AG04450 (cell line): Measurements from ENCODE around the gene TLE3. TPM values are rescaled to one million over a fixed set of nuclear protein-coding genes. Genes with fewer than 3 reads are reported as not detected.

Source experiments
- CTCF ChIA-PET: fragments of 300-600, 350-600 bp; formaldehyde crosslinking; extraction: SDS; loops from one replicate; lab custom pipeline; 2022; ENCODE audit warnings: antibody characterized with exemption, inconsistent platforms; lab: Charles Lee
- POLR2A ChIA-PET: fragments of 350-600 bp; formaldehyde crosslinking; extraction: SDS; loops from one replicate; lab custom pipeline; 2021; ENCODE audit warnings: antibody characterized with exemption, inconsistent platforms; lab: Yijun Ruan, JAX
- DNase-seq: peaks from one replicate; pipeline ENCODE4 v3.0.0-alpha.2; 2011; ENCODE audit warnings: low read depth, low spot score
- H3K27ac ChIP-seq: one replicate; pipeline ENCODE4 v1.5.1; 2012; ENCODE audit warnings: low read depth, low read length, control low read depth
- H3K27me3 ChIP-seq: one replicate; pipeline ENCODE4 v1.6.0; 2012; ENCODE audit warnings: low read length; ENCODE audit not compliant: control insufficient read depth, insufficient read depth
- H3K4me3 ChIP-seq: 2 replicates; pipeline ENCODE4 v1.5.1; 2011; ENCODE audit warnings: mild to moderate bottlenecking, low read depth, low read length, control low read depth
- H3K9me3 ChIP-seq: 2 replicates; pipeline ENCODE4 v1.5.1; 2012; ENCODE audit warnings: low read length; ENCODE audit not compliant: control insufficient read depth, insufficient read depth
- polyA plus RNA-seq: library from polyadenylated mRNA; depleted of rRNA; stranded (reverse); fragments of >200 nt; gene quantifications from 2 replicates; pipeline ENCODE4 v1.2.3, GENCODE V29; 2011
- TF ChIP-seq, protein P1 (sequence below): IDR thresholded peaks from 2 replicates; pipeline ENCODE4 v1.5.1; 2011; ENCODE audit warnings: low read depth, low read length, control low read depth, inconsistent platforms

The TLE3 gene
- polyA plus RNA-seq, 1 experiment, result 7.5 TPM

DNA sequence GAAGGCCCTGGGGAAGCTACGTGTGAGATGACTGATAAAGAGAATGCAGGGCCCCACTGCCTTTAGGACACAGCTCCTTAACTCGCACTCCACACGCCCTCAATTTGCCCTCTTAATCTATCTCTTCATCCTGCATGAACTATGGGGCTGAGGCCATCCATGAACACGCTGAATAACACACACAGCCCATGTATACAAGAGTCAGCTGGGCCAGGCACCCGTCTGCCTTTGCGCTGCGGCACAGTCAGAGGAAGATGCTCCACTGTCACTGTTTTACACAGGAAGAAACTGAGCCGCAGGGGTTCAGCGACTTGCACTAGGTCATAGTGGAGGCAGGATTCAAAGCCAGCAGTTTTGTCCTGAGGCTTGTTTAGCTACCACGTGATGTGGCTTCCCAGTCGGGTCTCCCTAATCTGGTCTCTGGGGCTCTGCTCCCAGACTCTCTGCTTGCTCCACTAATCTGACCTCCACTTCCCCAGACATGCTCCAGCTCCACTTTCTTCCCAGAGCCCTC lies 43.9 kb downstream of the TLE3 start:
- Histone ChIP-seq H3K9me3 (no peaks in the 10 kb centered on the region; the same call in 1 of the 2 replicates), H3K27me3 (no peaks in the 10 kb centered on the region), H3K4me3 (no peak overlapping the region), H3K27ac (no peak overlapping the region)
- TF ChIP-seq, protein P1, sequence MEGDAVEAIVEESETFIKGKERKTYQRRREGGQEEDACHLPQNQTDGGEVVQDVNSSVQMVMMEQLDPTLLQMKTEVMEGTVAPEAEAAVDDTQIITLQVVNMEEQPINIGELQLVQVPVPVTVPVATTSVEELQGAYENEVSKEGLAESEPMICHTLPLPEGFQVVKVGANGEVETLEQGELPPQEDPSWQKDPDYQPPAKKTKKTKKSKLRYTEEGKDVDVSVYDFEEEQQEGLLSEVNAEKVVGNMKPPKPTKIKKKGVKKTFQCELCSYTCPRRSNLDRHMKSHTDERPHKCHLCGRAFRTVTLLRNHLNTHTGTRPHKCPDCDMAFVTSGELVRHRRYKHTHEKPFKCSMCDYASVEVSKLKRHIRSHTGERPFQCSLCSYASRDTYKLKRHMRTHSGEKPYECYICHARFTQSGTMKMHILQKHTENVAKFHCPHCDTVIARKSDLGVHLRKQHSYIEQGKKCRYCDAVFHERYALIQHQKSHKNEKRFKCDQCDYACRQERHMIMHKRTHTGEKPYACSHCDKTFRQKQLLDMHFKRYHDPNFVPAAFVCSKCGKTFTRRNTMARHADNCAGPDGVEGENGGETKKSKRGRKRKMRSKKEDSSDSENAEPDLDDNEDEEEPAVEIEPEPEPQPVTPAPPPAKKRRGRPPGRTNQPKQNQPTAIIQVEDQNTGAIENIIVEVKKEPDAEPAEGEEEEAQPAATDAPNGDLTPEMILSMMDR, result no peak
- no peak for DNase-seq
- ChIA-PET POLR2A (no interaction called here), CTCF (no interaction called here)

- ChIA-PET POLR2A (no interaction called here), CTCF (no interaction called here)
- no peak overlapping the region for H3K27ac ChIP-seq
- DNase-seq, result no peak
- H3K27me3 ChIP-seq, result no peaks in the 10 kb centered on the region
- TF ChIP-seq, protein P1, result no peak
- no peaks in the 10 kb centered on the region; the same call in 1 of the 2 replicates for H3K9me3 ChIP-seq
- no peak overlapping the region for H3K4me3 ChIP-seq
Measured at GRCh38 chr15:70053001-70053715, 44.6 kb downstream of the TLE3 start.

- H3K27ac ChIP-seq, result no peak overlapping the region
- CTCF ChIA-PET, result no interaction called here
- TF ChIP-seq, protein P1, result no peak
- H3K9me3 ChIP-seq, result no peaks in the 10 kb centered on the region; the same call in 1 of the 2 replicates
- no peak overlapping the region for H3K4me3 ChIP-seq
- POLR2A ChIA-PET, result no interaction called here
- DNase-seq, result no peak
- no peaks in the 10 kb centered on the region for H3K27me3 ChIP-seq
Measured at GRCh38 chr15:70051948-70052633, 45.6 kb downstream of the TLE3 start.

- H3K27me3 ChIP-seq, result no peaks in the 10 kb centered on the region
- no peak for DNase-seq
- H3K4me3 ChIP-seq, result no peak overlapping the region
- H3K9me3 ChIP-seq, result no peaks in the 10 kb centered on the region; the same call in 1 of the 2 replicates
- POLR2A ChIA-PET, result no interaction called here
- H3K27ac ChIP-seq, result no peak overlapping the region
- TF ChIP-seq, protein P1, result no peak
- CTCF ChIA-PET, result no interaction called here
Measured at GRCh38 chr15:70050970-70051369, 46.7 kb downstream of the TLE3 start.

DNA sequence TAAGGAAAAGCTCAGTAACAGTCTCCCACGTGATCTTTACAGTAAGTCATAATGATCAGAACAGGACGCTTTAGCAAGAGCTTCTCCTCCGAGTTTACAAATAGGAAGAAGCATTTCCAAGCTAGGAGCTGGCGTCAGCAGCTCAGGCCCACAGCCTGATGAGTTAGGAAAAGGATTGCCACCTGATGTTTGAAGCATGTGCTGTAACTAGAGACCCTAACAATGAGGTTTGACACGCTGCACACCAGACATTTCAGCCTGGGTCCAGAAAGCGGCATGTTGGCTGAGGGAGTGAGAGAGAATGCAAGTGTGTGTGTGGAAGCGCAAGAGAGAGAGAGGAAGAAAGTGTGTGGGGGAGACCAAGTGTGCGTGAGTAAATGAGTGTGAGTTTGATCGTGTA lies 47.3 kb downstream of the TLE3 start:
- POLR2A ChIA-PET, result no interaction called here
- no peak overlapping the region for H3K4me3 ChIP-seq
- TF ChIP-seq, protein P1, result no peak
- no peak for DNase-seq
- peak overlapping the region; percentile 21 for H3K27ac ChIP-seq
- CTCF ChIA-PET, result no interaction called here
- H3K9me3 ChIP-seq, result no peaks in the 10 kb centered on the region; the same call in 1 of the 2 replicates
- no peaks in the 10 kb centered on the region for H3K27me3 ChIP-seq
